ENCODE measurements around the gene PODXL2.

The PODXL2 gene, protein sequence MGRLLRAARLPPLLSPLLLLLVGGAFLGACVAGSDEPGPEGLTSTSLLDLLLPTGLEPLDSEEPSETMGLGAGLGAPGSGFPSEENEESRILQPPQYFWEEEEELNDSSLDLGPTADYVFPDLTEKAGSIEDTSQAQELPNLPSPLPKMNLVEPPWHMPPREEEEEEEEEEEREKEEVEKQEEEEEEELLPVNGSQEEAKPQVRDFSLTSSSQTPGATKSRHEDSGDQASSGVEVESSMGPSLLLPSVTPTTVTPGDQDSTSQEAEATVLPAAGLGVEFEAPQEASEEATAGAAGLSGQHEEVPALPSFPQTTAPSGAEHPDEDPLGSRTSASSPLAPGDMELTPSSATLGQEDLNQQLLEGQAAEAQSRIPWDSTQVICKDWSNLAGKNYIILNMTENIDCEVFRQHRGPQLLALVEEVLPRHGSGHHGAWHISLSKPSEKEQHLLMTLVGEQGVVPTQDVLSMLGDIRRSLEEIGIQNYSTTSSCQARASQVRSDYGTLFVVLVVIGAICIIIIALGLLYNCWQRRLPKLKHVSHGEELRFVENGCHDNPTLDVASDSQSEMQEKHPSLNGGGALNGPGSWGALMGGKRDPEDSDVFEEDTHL

GRCh38 chr3:127628788-127629466, at the start of gene PODXL2:
TSS of gene PODXL2 (plus strand) at chr3:127629185. CDS start at chr3:127629220, 35 bp downstream.
- DNase-seq = peak; percentile 67

DNA sequence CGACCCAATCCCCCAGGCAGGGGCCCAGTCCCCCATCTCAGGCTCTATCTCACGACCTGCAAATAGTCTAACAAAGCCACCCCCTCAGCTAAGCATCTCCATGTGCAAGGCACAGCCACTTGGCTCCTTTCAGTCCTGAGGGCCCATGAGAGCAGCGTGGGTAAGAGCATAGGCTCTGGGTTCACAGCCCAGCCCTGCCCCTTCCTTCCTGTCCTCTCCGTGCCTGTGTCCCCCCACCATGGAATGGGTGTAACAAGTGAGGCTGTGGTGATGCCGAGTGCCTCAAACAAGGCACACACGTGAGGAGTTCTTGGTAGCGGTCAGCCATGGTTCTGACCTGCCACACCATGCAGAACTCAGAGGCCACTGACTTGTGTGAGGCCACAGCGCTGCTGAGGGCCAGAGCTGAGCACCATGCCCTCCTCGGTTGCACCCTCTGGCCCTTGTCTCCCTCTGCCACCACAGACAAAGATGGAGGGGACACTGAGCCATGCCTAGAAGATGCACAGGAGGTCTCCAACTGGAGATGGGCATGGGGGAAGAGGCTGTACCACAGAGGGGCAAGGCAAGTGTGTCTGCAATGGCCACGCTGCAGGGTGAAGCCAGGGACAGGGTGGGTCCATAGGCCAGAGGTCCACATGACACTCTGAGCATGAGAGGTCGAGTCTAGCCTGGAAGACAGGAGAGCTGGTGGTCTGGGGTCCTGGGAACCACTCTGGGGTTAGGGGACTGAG, 48.5 kb upstream of the PODXL2 start:
- DNase-seq = no peak

- DNase-seq = no peak
These were observed 44.3 kb upstream of the PODXL2 start for GRCh38 chr3:127584734-127585133.

DNA sequence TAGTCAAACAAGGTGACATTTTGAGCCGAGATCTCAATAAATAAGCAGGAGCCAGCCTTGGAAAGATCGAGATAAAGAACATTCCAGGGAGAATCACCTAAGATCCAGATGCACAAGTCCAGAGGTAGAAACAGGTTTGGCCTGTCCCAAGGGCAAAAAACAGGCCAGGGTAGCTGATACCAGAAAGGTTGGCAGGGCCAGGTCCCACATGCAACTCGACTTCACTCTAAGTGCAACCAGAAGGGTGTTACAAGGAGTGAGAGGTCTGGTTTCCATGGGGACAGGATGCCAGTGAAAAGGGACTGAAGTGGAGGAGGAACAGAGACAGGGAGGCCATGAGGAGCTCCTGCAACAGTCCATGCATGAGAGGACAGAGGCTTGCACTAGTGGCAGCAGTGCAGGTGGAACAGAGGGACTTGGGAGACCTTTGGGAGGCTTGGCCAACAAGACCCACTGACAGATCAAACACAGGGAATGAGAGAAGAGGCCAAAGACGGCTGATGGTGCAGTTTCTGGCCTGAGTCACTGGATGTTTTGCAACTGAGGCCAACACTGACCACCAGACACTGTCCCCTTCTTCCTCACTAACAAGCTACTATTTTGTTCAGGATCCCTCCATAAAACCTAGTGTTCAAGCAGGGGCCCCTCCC, 43.7 kb upstream of the PODXL2 start:
- no peak for DNase-seq

- no peak for DNase-seq
These were observed 43.1 kb upstream of the PODXL2 start for GRCh38 chr3:127585813-127586413.

DNA sequence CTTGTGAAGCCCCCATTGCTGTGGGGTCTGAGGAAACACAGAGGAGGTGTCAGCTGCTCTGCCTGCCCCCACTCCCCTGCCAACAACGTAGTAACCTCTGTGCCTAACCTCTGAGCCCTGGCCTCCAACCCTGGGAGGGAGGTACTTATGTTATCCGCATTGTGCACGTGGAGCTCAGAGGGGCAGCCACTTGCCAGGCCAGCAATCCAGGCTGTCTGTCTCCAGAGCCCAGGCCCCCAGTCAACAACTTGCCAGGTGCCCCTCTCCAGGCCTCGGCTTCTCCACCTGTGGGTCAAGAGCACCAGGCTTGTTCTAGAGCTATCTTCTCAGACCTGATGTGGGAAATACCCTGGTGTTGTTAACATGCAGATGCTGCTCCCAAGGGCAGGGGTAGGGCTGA, 41.1 kb upstream of the PODXL2 start:
- DNase-seq = no peak

DNA sequence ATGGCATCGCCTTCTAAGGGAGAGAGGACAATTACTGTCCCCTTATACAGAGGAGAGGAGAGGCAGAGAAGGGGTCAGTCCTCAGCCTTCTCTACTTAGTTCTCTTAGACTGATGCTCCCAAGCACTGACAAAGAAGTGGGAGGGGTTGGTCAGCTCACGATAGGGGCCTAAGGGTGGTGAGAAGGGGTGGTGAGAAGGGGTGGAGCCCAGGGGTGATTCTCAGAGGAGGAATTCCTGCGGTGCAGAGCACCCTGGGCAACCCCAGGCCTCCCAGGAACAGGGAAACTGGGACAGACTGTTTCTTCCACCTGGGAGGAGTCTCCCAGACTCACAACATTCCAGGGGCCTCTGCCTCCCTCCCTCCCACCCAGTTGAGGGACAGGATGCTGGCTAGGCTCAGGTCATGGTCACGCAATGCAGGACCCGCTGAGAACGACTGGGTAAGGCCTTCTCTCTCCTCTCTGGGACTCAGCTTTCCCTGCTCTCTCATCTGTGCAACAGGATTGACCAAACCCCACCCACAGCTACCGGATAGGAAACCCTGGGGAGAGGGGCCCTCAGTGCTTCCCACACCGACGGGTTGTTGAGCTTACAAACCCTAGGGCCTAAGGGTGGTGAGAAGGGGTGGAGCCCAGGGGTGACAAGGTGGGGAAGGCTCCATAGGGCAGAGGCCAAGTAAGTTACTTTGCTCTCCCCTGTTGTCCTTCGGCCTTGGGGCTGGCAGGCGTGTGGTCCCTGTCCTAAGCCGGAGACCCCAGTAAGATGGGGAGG, 40.0 kb upstream of the PODXL2 start:
- DNase-seq = no peak

GRCh38 chr3:127589600-127590281, 39.2 kb upstream of the PODXL2 start:
- no peak for DNase-seq

DNA sequence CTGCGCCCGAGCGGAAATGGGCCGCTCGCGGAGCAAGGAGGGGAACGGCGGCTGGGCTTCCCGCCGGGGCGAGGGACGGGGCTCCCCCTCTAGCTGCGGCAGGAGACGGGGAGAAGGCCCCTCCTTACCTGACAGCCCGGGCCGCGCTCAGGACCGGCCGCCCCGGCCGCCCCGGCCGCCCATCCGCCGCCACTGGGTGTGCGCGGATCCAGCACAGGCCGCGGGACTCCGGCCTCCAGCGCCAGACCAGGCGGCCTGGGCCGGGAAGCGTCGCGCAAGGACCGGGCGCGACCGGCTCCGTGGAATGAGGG, 38.7 kb upstream of the PODXL2 start:
- DNase-seq = no peak

DNA sequence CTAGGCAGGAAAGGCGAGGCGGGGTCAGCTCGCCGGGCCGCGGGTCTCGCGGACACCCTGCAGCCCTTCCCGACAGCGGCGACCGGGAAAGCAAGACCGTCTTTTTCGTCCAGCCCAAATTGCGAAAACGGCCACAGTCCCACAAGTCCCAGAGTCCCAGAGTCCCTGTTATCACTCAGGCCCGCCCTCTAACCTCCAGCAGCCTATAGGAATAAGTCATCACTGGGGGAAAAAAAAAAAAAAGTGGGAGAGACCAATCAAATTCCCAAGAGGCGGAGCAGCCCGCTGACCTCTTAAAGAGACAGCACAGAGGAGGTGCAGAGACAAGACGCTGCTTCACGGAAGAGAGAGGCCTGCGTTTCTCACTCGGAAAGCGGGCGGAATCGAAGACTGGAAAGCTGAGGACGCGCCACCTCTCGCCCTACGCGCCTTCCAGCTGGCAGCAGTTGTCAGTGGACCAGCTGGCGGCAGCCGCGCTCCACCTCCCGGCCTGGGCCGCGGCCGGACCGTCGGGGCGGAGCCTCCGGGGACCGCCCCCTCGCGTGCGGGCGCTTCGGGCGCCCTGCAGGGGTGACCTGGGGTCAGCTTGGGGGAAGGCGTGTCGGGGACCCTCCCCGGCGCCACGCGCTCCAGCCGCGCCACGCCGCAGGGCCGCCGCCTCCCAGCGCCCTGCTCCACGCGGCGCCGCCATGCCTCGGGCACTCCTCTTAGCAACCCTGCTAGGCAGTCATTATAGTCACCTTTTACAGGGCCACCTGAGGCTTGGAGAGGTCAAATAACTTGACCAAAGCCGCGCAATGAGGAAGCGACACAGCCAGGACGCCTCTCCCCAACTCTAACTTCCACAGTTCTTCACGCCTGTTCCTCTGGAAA, 38.2 kb upstream of the PODXL2 start, which contains the start of gene TPRA1:
Gene TPRA1 (minus strand): TSS at position 141 of the 873 bp plus-strand sequence. CDS start 10,587 bp downstream, outside the sequence.
- peak; percentile 94 for DNase-seq

DNA sequence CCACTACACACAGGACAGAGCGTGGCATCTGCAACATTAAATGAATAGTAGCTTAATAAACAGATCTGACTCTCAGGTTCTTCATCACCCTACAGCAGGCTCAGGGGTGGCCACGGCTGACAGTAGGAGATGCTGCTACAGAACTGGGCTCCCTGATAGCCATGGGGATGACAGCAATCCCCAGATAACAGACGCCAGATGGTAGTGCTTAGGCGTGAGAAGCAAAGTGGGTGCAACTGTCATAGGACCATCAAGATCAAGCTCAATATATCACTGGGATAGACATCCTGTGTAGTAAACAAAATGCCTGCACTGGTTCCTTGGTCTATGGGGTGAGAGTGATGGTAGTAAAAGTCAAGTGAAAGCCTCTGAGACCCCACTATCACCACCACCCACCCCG, 35.8 kb upstream of the PODXL2 start:
- DNase-seq = no peak

- no peak for DNase-seq
These were observed 33.7 kb upstream of the PODXL2 start for GRCh38 chr3:127595303-127595702.

GRCh38 chr3:127597020-127597771, 31.8 kb upstream of the PODXL2 start:
- no peak for DNase-seq

DNA sequence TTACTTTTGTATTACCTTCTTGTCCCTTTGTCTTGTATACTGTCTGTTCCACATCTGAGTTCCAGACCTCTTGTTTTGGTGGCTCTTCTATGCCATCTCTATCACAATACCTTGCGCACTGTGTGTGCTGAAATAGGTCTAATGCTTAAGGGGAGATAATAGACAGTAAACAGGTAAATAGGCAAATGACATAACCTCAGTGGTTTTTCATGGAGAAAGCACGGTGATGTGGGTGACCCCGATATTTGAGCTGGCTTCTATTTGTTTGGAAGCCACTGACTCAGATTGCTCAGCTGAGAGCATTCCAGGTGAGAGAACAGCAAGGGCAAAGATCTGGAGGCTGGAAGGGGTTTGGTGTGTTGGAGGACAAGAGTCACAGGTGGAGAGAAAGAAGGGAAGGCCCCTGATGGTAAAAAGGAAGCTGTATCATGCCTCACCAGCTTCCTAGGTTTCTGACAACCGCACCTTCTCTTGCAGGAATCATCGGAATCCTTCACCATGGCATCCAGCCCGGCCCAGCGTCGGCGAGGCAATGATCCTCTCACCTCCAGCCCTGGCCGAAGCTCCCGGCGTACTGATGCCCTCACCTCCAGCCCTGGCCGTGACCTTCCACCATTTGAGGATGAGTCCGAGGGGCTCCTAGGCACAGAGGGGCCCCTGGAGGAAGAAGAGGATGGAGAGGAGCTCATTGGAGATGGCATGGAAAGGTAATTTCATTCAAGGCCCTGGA, 30.0 kb upstream of the PODXL2 start:
- DNase-seq = no peak

- DNase-seq = no peak
These were observed 28.1 kb upstream of the PODXL2 start for GRCh38 chr3:127600749-127601456.

- no peak for DNase-seq
These were observed 24.9 kb upstream of the PODXL2 start for GRCh38 chr3:127604035-127604434.

- no peak for DNase-seq
These were observed 24.3 kb upstream of the PODXL2 start for GRCh38 chr3:127604546-127605165.

Measured in right hindlimb (tissue), 1 donor.